IMR-90 (cell line): ENCODE data around the gene HNRNPUL1. TPM values are rescaled to one million over a fixed set of nuclear protein-coding genes. Genes with fewer than 3 reads are reported as not detected.

ENCODE experiments used
- ATAC-seq: fragments of 200-7000 bp; cut with Tn5 transposase; 2 replicates; pipeline ENCODE4 v1.9.1; 2020; ENCODE audit warnings: low read depth, mild to moderate bottlenecking, moderate library complexity
- BruUV-seq: library from RNA; stranded (reverse); fragments of 400-500 nt; replicated peaks from 2 replicates; lab custom pipeline; 2021; lab: Mats Ljungman, UMichigan
- CTCF ChIA-PET: fragments of 300-600 bp; formaldehyde crosslinking; extraction: SDS; loops from one replicate; lab custom pipeline; 2021; ENCODE audit warnings: antibody characterized with exemption; lab: Yijun Ruan, JAX
- POLR2A ChIA-PET: fragments of 300-600 bp; sonication (Branson Sonifier 250); formaldehyde crosslinking; loops from one replicate; lab custom pipeline; 2022; ENCODE audit warnings: antibody characterized with exemption; ENCODE audit not compliant: unreplicated experiment; lab: Charles Lee
- DNase-seq: peaks from one replicate; pipeline ENCODE4 v3.0.0; 2013
- H2AFZ ChIP-seq: replicated peaks from 2 replicates; pipeline ENCODE3; 2013; ENCODE audit warnings: low read length, mild to moderate bottlenecking; ENCODE audit not compliant: poor library complexity
- H2AK5ac ChIP-seq: 2 replicates; pipeline ENCODE4 v1.6.1; 2013; ENCODE audit warnings: low read depth, low read length, inconsistent platforms
- H2AK9ac ChIP-seq: replicated peaks from 2 replicates; pipeline ENCODE3; 2013; ENCODE audit warnings: mild to moderate bottlenecking, low read depth, low read length, moderate library complexity; ENCODE audit not compliant: poor library complexity
- H2BK120ac ChIP-seq: 2 replicates; pipeline ENCODE4 v1.6.1; 2013; ENCODE audit warnings: low read depth, low read length, inconsistent platforms
- H2BK15ac ChIP-seq: 3 replicates; pipeline ENCODE4 v1.6.1; 2013; ENCODE audit warnings: low read depth, low read length, inconsistent platforms
- H2BK20ac ChIP-seq: 2 replicates; pipeline ENCODE4 v1.6.1; 2013; ENCODE audit warnings: low read depth, mild to moderate bottlenecking, inconsistent platforms, low read length, moderate library complexity
- H2BK5ac ChIP-seq: 2 replicates; pipeline ENCODE4 v1.6.1; 2013; ENCODE audit warnings: mild to moderate bottlenecking, low read depth, low read length, inconsistent platforms; ENCODE audit not compliant: poor library complexity, severe bottlenecking
- H3K14ac ChIP-seq: replicated peaks from 2 replicates; pipeline ENCODE4 v1.6.1; 2013; ENCODE audit warnings: low read depth, low read length, inconsistent platforms
- H3K18ac ChIP-seq: 2 replicates; pipeline ENCODE4 v1.6.1; 2013; ENCODE audit warnings: low read depth, low read length, control low read depth
- H3K23ac ChIP-seq: 2 replicates; pipeline ENCODE4 v1.6.1; 2013; ENCODE audit warnings: low read depth, low read length, inconsistent platforms
- H3K27ac ChIP-seq: 2 replicates; pipeline ENCODE4 v1.5.1; 2013; ENCODE audit warnings: mild to moderate bottlenecking, control low read depth, low read length; ENCODE audit not compliant: insufficient read depth
- H3K27me3 ChIP-seq: 2 replicates; pipeline ENCODE4 v1.6.1; 2013; ENCODE audit warnings: low read length; ENCODE audit not compliant: control insufficient read depth, insufficient read depth
- H3K36me3 ChIP-seq: 2 replicates; pipeline ENCODE4 v1.6.1; 2013; ENCODE audit warnings: low read length, mixed read lengths; ENCODE audit not compliant: control insufficient read depth, insufficient read depth
- H3K4ac ChIP-seq: 2 replicates; pipeline ENCODE4 v1.6.1; 2013; ENCODE audit warnings: low read depth, low read length, inconsistent platforms
- H3K4me1 ChIP-seq: 2 replicates; pipeline ENCODE4 v1.6.1; 2013; ENCODE audit warnings: low read length, mixed read lengths; ENCODE audit not compliant: control insufficient read depth, insufficient read depth
- H3K4me2 ChIP-seq: 2 replicates; pipeline ENCODE4 v1.6.1; 2013; ENCODE audit warnings: low read depth, mild to moderate bottlenecking, control low read depth, low read length, moderate library complexity
- H3K4me3 ChIP-seq: 2 replicates; pipeline ENCODE4 v1.5.1; 2013; ENCODE audit warnings: low read depth, mild to moderate bottlenecking, control low read depth, low read length, moderate library complexity; ENCODE audit not compliant: insufficient read depth
- H3K56ac ChIP-seq: 2 replicates; pipeline ENCODE4 v1.6.1; 2013; ENCODE audit warnings: low read length, inconsistent platforms; ENCODE audit not compliant: insufficient read depth; ENCODE audit errors: extremely low read depth
- H3K79me1 ChIP-seq, 2 experiments: 2 replicates each; pipeline ENCODE4 v1.6.1; 2013; ENCODE audit warnings: low read length in 2 of 2, inconsistent platforms in 1 of 2, low read depth in 1 of 2
- H3K9ac ChIP-seq: 2 replicates; pipeline ENCODE4 v1.6.1; 2013; ENCODE audit warnings: low read depth, low read length, control low read depth
- H3K9me1 ChIP-seq: 2 replicates; pipeline ENCODE4 v1.6.1; 2013; ENCODE audit warnings: low read length, inconsistent platforms; ENCODE audit not compliant: insufficient read depth
- H3K9me3 ChIP-seq: 2 replicates; pipeline ENCODE4 v1.6.1; 2013; ENCODE audit warnings: low read length; ENCODE audit not compliant: control insufficient read depth, insufficient read depth
- H4K20me1 ChIP-seq: 2 replicates; pipeline ENCODE4 v1.6.1; 2013; ENCODE audit warnings: low read length, inconsistent platforms; ENCODE audit not compliant: insufficient read depth
- H4K5ac ChIP-seq: 2 replicates; pipeline ENCODE4 v1.6.1; 2013; ENCODE audit warnings: mild to moderate bottlenecking, low read depth, low read length, control low read depth
- H4K8ac ChIP-seq, 2 experiments: 2 replicates each; pipeline ENCODE4 v1.6.1; 2013; ENCODE audit warnings: low read depth in 2 of 2, low read length in 2 of 2, control low read depth in 1 of 2, inconsistent platforms in 1 of 2
- H4K91ac ChIP-seq: 2 replicates; pipeline ENCODE4 v1.6.1; 2013; ENCODE audit warnings: low read depth, low read length, inconsistent platforms; ENCODE audit not compliant: insufficient read depth
- CEBPB ChIP-seq: IDR thresholded peaks from 2 replicates; pipeline ENCODE4 v1.6.1; 2012; ENCODE audit warnings: low read depth, low read length, improper control_type of control experiment
- ELK1 ChIP-seq: fragments of 150-350 bp; IDR thresholded peaks from 2 replicates; pipeline ENCODE4 v1.6.1; 2016; ENCODE audit warnings: low read depth, mild to moderate bottlenecking, low read length, moderate library complexity, borderline replicate concordance
- MAFK ChIP-seq: IDR thresholded peaks from 2 replicates; pipeline ENCODE4 v1.6.1; 2012; ENCODE audit warnings: low read depth, low read length, improper control_type of control experiment
- MXI1 ChIP-seq: IDR thresholded peaks from 2 replicates; pipeline ENCODE4 v1.6.1; 2012; ENCODE audit warnings: low read depth, mild to moderate bottlenecking, low read length, moderate library complexity, borderline replicate concordance
- NFE2L2 ChIP-seq: fragments of 150-350 bp; IDR thresholded peaks from 2 replicates; pipeline ENCODE4 v1.6.1; 2016; ENCODE audit warnings: low read depth, mild to moderate bottlenecking, low read length
- POLR2A ChIP-seq: IDR thresholded peaks from 2 replicates; pipeline ENCODE4 v1.6.1; 2012; ENCODE audit warnings: mild to moderate bottlenecking, low read depth, low read length
- RAD21 ChIP-seq: IDR thresholded peaks from 2 replicates; pipeline ENCODE4 v1.6.1; 2012; ENCODE audit warnings: low read length, improper control_type of control experiment
- RCOR1 ChIP-seq: IDR thresholded peaks from 2 replicates; pipeline ENCODE4 v1.6.1; 2012; ENCODE audit warnings: mild to moderate bottlenecking, low read length, improper control_type of control experiment; ENCODE audit not compliant: insufficient replicate concordance
- WGBS, 2 experiments: methylation state at CpG; one replicate each; pipeline versions ENCODE4 v1.1.5 to v1.1.7; 2013; ENCODE audit warnings: missing lambda C conversion rate in 2 of 2; ENCODE audit not compliant: insufficient read length in 1 of 2; ENCODE audit errors: extremely low coverage in 2 of 2; 5-methylcytosine and 5-hydroxymethylcytosine counted together
- dilution Hi-C: fragments of 300-500 bp; cut with HindIII; formaldehyde crosslinking; loops from one replicate; pipeline ENCODE4 v1.14.3; 2018; ENCODE audit warnings: low sequenced_read_pairs; ENCODE audit not compliant: unreplicated experiment
- in situ Hi-C: fragments of 300-500 bp; cut with MboI; formaldehyde crosslinking; loops from 3 replicates; pipeline ENCODE4 v1.14.3; 2019; ENCODE audit warnings: low sequenced_read_pairs, inconsistent platforms, mixed read lengths
- intact Hi-C: fragments of 100-400 bp; cut with micrococcal nuclease; formaldehyde crosslinking; loops from 2 replicates; pipeline ENCODE4 v1.10.0; 2022
- polyA plus RNA-seq, 3 experiments: library from polyadenylated mRNA; depleted of rRNA; stranded (reverse); fragments of >200 nt; gene quantifications; 2 replicates each; pipeline ENCODE4 v1.2.3, GENCODE V29; 2012; ENCODE audit warnings: low replicate concordance in 1 of 3
- total RNA-seq: library from RNA; depleted of rRNA; stranded (reverse); fragments of >200 nt; gene quantifications from 2 replicates; pipeline ENCODE4 v1.2.3, GENCODE V29; 2012

HNRNPUL1 gene
- total and polyA plus RNA-seq, 2 of the 4 experiments (the other 2 are of a cell fraction): 50.7 to 67.3 TPM

- Histone ChIP-seq H2AK5ac (peak overlapping the region; percentile 96), H4K5ac (0 out of 2 replicates have a peak overlapping the region, but pooled peaks have one; percentile 11), H2BK5ac (peak overlapping the region; percentile 99), H4K20me1 (peaks cover 32% of the 10 kb centered on the region), H3K36me3 (peaks cover 42% of the 10 kb centered on the region), H4K8ac (peak overlapping the region; percentile 72 to 84), H3K18ac (no peak overlapping the region; the same call in 1 of the 2 replicates), H3K56ac (peak overlapping the region; percentile 75), H2BK20ac (peak overlapping the region; percentile 49; the same call in 1 of the 2 replicates), H3K27me3 (no peaks in the 10 kb centered on the region), H3K4me1 (peaks cover 42% of the 10 kb centered on the region), H2BK15ac (peak overlapping the region; percentile 51; the same call in 2 of the 3 replicates), H2AK9ac (peak overlapping the region; percentile 99), H3K9me3 (no peaks in the 10 kb centered on the region), H3K4ac (peak overlapping the region; percentile 99), H3K4me3 (no peak overlapping the region), H3K23ac (peak overlapping the region; percentile 100), H3K9me1 (peaks cover 27% of the 10 kb centered on the region), H3K9ac (peak overlapping the region; percentile 99), H3K27ac (peak overlapping the region; percentile 99), H3K4me2 (peak overlapping the region; percentile 83), H2AFZ (no peak overlapping the region), H3K79me1 (peaks cover 13 to 60% of the 10 kb centered on the region in 2 experiments), H3K14ac (peak overlapping the region; percentile 100), H4K91ac (peak overlapping the region; percentile 99), H2BK120ac (peak overlapping the region; percentile 89)
- intact Hi-C loops (no loop called here), dilution Hi-C loops (no loop called here), in situ Hi-C loops (no loop called here)
- no peak for TF ChIP-seq ELK1
- no peak for TF ChIP-seq RAD21
- TF ChIP-seq CEBPB: no peak
- TF ChIP-seq RCOR1: no peak
- TF ChIP-seq NFE2L2: no peak
- no peak for TF ChIP-seq MAFK
- TF ChIP-seq MXI1: no peak
- TF ChIP-seq POLR2A: peak; percentile 69
- ATAC-seq (no peak), DNase-seq (no peak)
- POLR2A ChIA-PET: interaction anchor here (0.6 to 0.8 kb wide), 2 partner anchors 78 to 175 kb away, joined by 3 to 6 read pairs; partner anchors contain the start of gene EXOSC5
- CTCF ChIA-PET: interaction anchor here (2.5 kb wide), 1 partner anchor 41 kb away, joined by 10 read pairs; no protein-coding TSS in a partner anchor
- no TSS peak for BruUV-seq
- WGBS, 2 experiments: 93% methylated on average over 8 of the region's 20 CpGs; no CpG with 5 or more reads in 1 of the 2 experiments
Observed at GRCh38 chr19:41221514-41222205, 42.5 kb upstream of the HNRNPUL1 start.
